GM21423 (cell line): ENCODE measurements around the gene VAMP2.
A peak's percentile ranks its signal among the peaks of the same experiment; 100 is the strongest.

ENCODE experiments used
- ATAC-seq: cut with Tn5 transposase; IDR thresholded peaks from one replicate; pipeline ENCODE4 v1.9.1; 2021; ENCODE audit warnings: mild to moderate bottlenecking, moderate library complexity; ENCODE audit not compliant: unreplicated experiment

VAMP2 gene

GRCh38 chr17:8162233-8162996, at the start of gene VAMP2:
Gene VAMP2 (minus strand): TSS chr17:8162948. CDS start chr17:8162879, 69 bp downstream.
- ATAC-seq, result peak; percentile 44

- peak; percentile 7 for ATAC-seq
These were observed 48.2 kb upstream of the VAMP2 start for GRCh38 chr17:8210761-8211458.

- peak; percentile 81 for ATAC-seq
These were observed 47.4 kb upstream of the VAMP2 start, which contains the start of gene AURKB for GRCh38 chr17:8209907-8210760. Gene AURKB (minus strand): TSS chr17:8210575. CDS start chr17:8210224, 351 bp downstream.

- ATAC-seq, result no peak
These were observed 43.8 kb upstream of the VAMP2 start for GRCh38 chr17:8206536-8206935.

GRCh38 chr17:8204761-8205555, 42.2 kb upstream of the VAMP2 start:
- no peak for ATAC-seq

- no peak for ATAC-seq
These were observed 29.5 kb upstream of the VAMP2 start for GRCh38 chr17:8192070-8192815.

- ATAC-seq, result no peak
These were observed 27.8 kb upstream of the VAMP2 start for GRCh38 chr17:8190506-8190905.

GRCh38 chr17:8189711-8190477, 27.1 kb upstream of the VAMP2 start, which contains the start of gene BORCS6:
Gene BORCS6 (minus strand): TSS chr17:8190180. CDS start chr17:8190140, 40 bp downstream.
- ATAC-seq, result peak; percentile 51

- ATAC-seq, result no peak
These were observed 26.4 kb upstream of the VAMP2 start for GRCh38 chr17:8189041-8189710.

GRCh38 chr17:8188263-8188839, 25.6 kb upstream of the VAMP2 start:
- ATAC-seq, result no peak

GRCh38 chr17:8187517-8188262, 24.9 kb upstream of the VAMP2 start:
- peak; percentile 23 for ATAC-seq

GRCh38 chr17:8186787-8187516, 24.2 kb upstream of the VAMP2 start:
- ATAC-seq, result peak; percentile 25

- ATAC-seq, result peak; percentile 0
These were observed 23.7 kb upstream of the VAMP2 start for GRCh38 chr17:8186446-8186786.

GRCh38 chr17:8185582-8186445, 23.1 kb upstream of the VAMP2 start:
- ATAC-seq, result no peak

GRCh38 chr17:8176998-8177731, 14.4 kb upstream of the VAMP2 start:
- ATAC-seq, result no peak
